GM12878 (cell line): Measurements from ENCODE around the gene MITF.

Experiments used
- CBX3 ChIP-seq: fragments of 200-600 bp; sonication (generic); IDR thresholded peaks from 2 replicates; pipeline ENCODE4 v1.6.1; 2016; ENCODE audit warnings: low read depth, borderline replicate concordance
- CTCF ChIP-seq, 3 experiments: IDR thresholded peaks in 2 of 3; conservative IDR thresholded peaks in 1 of 3; 2 replicates each; pipeline ENCODE4 v1.5.1; 2011; ENCODE audit warnings: low read depth in 3 of 3, low read length in 3 of 3, mild to moderate bottlenecking in 3 of 3, control low read depth in 2 of 3, moderate library complexity in 2 of 3, inconsistent platforms in 1 of 3, mixed read lengths in 1 of 3; ENCODE audit not compliant: control insufficient read depth in 2 of 3, insufficient read depth in 1 of 3; ENCODE audit errors: extremely low read depth in 1 of 3
- EGR1 ChIP-seq, 2 experiments: IDR thresholded peaks; 1 replicate in 1 of 2; 2 replicates in 1 of 2; pipeline ENCODE4 v1.6.1; 2011 to 2012; ENCODE audit warnings: low read depth in 2 of 2, low read length in 2 of 2, borderline replicate concordance in 1 of 2, mild to moderate bottlenecking in 1 of 2, moderate library complexity in 1 of 2
- RAD21 ChIP-seq: IDR thresholded peaks from 2 replicates; pipeline ENCODE4 v1.6.1; 2011; ENCODE audit warnings: mild to moderate bottlenecking, low read depth, low read length, moderate library complexity; ENCODE audit not compliant: insufficient read depth
- SMC3 ChIP-seq: IDR thresholded peaks from 2 replicates; pipeline ENCODE4 v1.6.1; 2011; ENCODE audit warnings: low read length, improper control_type of control experiment, borderline replicate concordance

GRCh38 chr3:69890691-69891090 lies 151.4 kb downstream of the MITF start:
- TF ChIP-seq EGR1 (IDR thresholded peaks at IDR 0.05; ENCODE audit: borderline replicate concordance in 1 of 2, low read depth in 2 of 2, low read length in 2 of 2) (no peak), RAD21 (no peak), CTCF (IDR thresholded peaks at IDR 0.05 in 2 of 3, conservative IDR thresholded peaks at IDR 0.05 in 1 of 3; ENCODE audit: control insufficient read depth in 2 of 3, extremely low read depth in 1 of 3, insufficient read depth in 1 of 3, low read depth in 3 of 3, low read length in 3 of 3) (no peak), SMC3 (no peak), CBX3 (no peak)
